K562 (cell line): ENCODE data around the gene IRGQ. TPM values are rescaled to one million over a fixed set of nuclear protein-coding genes. Genes with fewer than 3 reads are reported as not detected.

ENCODE experiments used
- DDX20 ChIP-seq: fragments of 450-650 bp; IDR thresholded peaks from 2 replicates; pipeline ENCODE4 v1.6.1; 2016; ENCODE audit warnings: missing genetic modification characterization, low read depth, mild to moderate bottlenecking, missing compliant biosample characterization, moderate library complexity
- EP300 ChIP-seq: IDR thresholded peaks from 2 replicates; pipeline ENCODE4 v1.6.1; 2012; ENCODE audit warnings: low read length, improper control_type of control experiment
- ESRRA ChIP-seq: fragments of 450-650 bp; IDR thresholded peaks from 2 replicates; pipeline ENCODE4 v1.6.1; 2014; ENCODE audit warnings: low read depth, mild to moderate bottlenecking, moderate library complexity, borderline replicate concordance
- EZH2 ChIP-seq: IDR thresholded peaks from 2 replicates; pipeline ENCODE4 v1.6.1; 2012; ENCODE audit warnings: low read depth, mild to moderate bottlenecking, inconsistent platforms, low read length, borderline replicate concordance
- FOSL1 ChIP-seq: fragments of 200-800 bp; sonication (Bioruptor generic); conservative IDR thresholded peaks from 2 replicates; pipeline ENCODE4 v1.6.1; 2016; ENCODE audit warnings: missing genetic modification characterization, missing compliant biosample characterization
- NBN ChIP-seq: fragments of 450-650 bp; IDR thresholded peaks from 2 replicates; pipeline ENCODE4 v1.6.1; 2016; ENCODE audit warnings: low read depth, mild to moderate bottlenecking
- RAD21 ChIP-seq, 2 experiments: fragments of 250-450 bp in 1 of 2; fragments of 450-650 bp in 1 of 2; sonication (Bioruptor Pico) in 1 of 2; formaldehyde crosslinking in 1 of 2; IDR thresholded peaks in 1 of 2; conservative IDR thresholded peaks in 1 of 2; 2 replicates each; pipeline versions ENCODE4 v1.4.0 to v1.8.0; 2020 to 2022; ENCODE audit warnings: mild to moderate bottlenecking in 2 of 2, moderate library complexity in 1 of 2
- SAFB ChIP-seq: fragments of 200-400 bp; formaldehyde crosslinking; IDR thresholded peaks from 2 replicates; pipeline ENCODE4 v1.6.1; 2017; ENCODE audit warnings: low read depth, low read length, borderline replicate concordance
- SIX5 ChIP-seq, 2 experiments: IDR thresholded peaks; 2 replicates each; pipeline ENCODE4 v1.6.1; 2011; ENCODE audit warnings: low read length in 2 of 2, borderline replicate concordance in 1 of 2, low read depth in 1 of 2, mild to moderate bottlenecking in 1 of 2, moderate library complexity in 1 of 2; ENCODE audit not compliant: insufficient read depth in 1 of 2
- ZNF143 ChIP-seq: sonication (generic); formaldehyde crosslinking; IDR thresholded peaks from 2 replicates; pipeline ENCODE4 v1.9.0; 2022; ENCODE audit warnings: mild to moderate bottlenecking, missing genetic modification reagents
- ZNF431 ChIP-seq: sonication (generic); formaldehyde crosslinking; IDR thresholded peaks from 2 replicates; pipeline ENCODE4 v1.8.0; 2022; ENCODE audit warnings: mild to moderate bottlenecking, missing genetic modification reagents
- ZNF436 ChIP-seq: fragments of 250-450, 450-650 bp; sonication (Bioruptor Pico); formaldehyde crosslinking; IDR thresholded peaks from 2 replicates; pipeline ENCODE4 v1.7.0; 2020; ENCODE audit warnings: mild to moderate bottlenecking
- polyA plus RNA-seq, 8 experiments: library from polyadenylated mRNA; depleted of rRNA in 4 of 8; stranded (reverse) in 5 of 8; unstranded in 3 of 8; fragments of >200 nt; fragmentation: Nextera tagmentation in 2 of 8; fragmentation: Illumina TruSeq in 1 of 8; extraction: Ambion mirVana in 2 of 8; extraction: Trizol in 1 of 8; gene quantifications; 2 replicates each; pipeline versions ENCODE4 v1.2.1 to v1.2.3, GENCODE V29; 2011 to 2014; ENCODE audit warnings: inconsistent platforms in 1 of 8, missing spikeins in 1 of 8
- total RNA-seq, 7 experiments: library from RNA; depleted of rRNA in 6 of 7; stranded (reverse); fragments of >200 nt in 6 of 7; fragmentation: Illumina TruSeq in 2 of 7; extraction: Trizol in 2 of 7; gene quantifications; 2 replicates each; pipeline versions ENCODE4 v1.2.1 to v1.2.3, GENCODE V29; 2011 to 2021; ENCODE audit warnings: low replicate concordance in 1 of 7
- TF ChIP-seq, protein P1 (sequence below): fragments of 250-450 bp; sonication (Bioruptor Pico); IDR thresholded peaks from 2 replicates; pipeline ENCODE4 v1.5.1; 2021; ENCODE audit warnings: mild to moderate bottlenecking
- TF ChIP-seq, protein P2 (sequence below): sonication (generic); formaldehyde crosslinking; IDR thresholded peaks from 2 replicates; pipeline ENCODE4 v1.5.0; 2020; ENCODE audit warnings: missing genetic modification reagents
- TF ChIP-seq, protein P3 (sequence below): fragments of 250-450 bp; sonication (Bioruptor Pico); IDR thresholded peaks from 2 replicates; pipeline ENCODE4 v1.8.0; 2021; ENCODE audit warnings: mild to moderate bottlenecking, moderate library complexity
- TF ChIP-seq, protein P4 (sequence below), 2 experiments: fragments of 450-650 bp; IDR thresholded peaks; 2 replicates each; pipeline ENCODE4 v1.6.1; 2016
- TF ChIP-seq, protein P5 (sequence below): fragments of 450-650 bp; IDR thresholded peaks from 2 replicates; pipeline ENCODE4 v1.6.1; 2017; ENCODE audit warnings: antibody characterized with exemption, mild to moderate bottlenecking

The IRGQ gene
- total and polyA plus RNA-seq, 9 of the 15 experiments (the other 6 are each of a cell fraction or from before 2014, with no cell fraction given): 3.5 to 19.2 (median 7.9) TPM

DNA sequence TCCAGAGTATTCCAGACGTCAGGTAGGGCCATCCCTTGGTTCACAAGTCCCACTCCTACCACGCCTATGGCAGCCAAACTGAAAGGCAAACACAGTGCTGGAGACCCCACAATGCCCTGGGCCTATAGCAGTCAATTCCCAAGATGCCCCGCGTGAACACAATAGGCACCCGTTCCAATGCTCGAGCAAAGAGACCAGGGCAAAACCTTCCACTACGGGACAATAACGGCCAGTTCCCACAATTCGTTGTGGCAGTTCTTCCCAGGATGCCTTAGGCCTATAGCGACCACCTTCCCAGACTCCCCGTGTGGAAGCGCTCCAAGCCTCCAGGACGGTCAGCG lies 23.0 kb upstream of the IRGQ start (continued):
- TF ChIP-seq EP300 (no peak), SIX5 (IDR thresholded peaks at IDR 0.05; ENCODE audit: borderline replicate concordance in 1 of 2, insufficient read depth in 1 of 2, low read depth in 1 of 2, low read length in 2 of 2) (no peak), NBN (peak; percentile 59; the same call in 1 of the 2 replicates), SAFB (no peak), FOSL1 (tag) (no peak; the same call in 1 of the 2 replicates), EZH2 (no peak), RAD21 (CRISPR knock-in tag; conservative IDR thresholded peaks at IDR 0.05 in 1 of 2, IDR thresholded peaks at IDR 0.05 in 1 of 2) (no peak), ZNF143 (no peak), ESRRA (no peak), ZNF436 (CRISPR knock-in tag) (no peak), ZNF431 (CRISPR knock-in tag) (no peak), DDX20 (tag) (no peak)
- TF ChIP-seq, protein P1, sequence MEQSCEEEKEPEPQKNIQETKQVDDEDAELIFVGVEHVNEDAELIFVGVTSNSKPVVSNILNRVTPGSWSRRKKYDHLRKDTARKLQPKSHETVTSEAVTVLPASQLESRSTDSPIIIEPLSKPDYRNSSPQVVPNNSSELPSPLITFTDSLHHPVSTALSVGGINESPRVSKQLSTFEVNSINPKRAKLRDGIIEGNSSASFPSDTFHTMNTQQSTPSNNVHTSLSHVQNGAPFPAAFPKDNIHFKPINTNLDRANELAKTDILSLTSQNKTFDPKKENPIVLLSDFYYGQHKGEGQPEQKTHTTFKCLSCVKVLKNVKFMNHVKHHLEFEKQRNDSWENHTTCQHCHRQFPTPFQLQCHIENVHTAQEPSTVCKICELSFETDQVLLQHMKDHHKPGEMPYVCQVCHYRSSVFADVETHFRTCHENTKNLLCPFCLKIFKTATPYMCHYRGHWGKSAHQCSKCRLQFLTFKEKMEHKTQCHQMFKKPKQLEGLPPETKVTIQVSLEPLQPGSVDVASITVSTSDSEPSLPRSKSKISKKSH: no peak
- TF ChIP-seq, protein P2, sequence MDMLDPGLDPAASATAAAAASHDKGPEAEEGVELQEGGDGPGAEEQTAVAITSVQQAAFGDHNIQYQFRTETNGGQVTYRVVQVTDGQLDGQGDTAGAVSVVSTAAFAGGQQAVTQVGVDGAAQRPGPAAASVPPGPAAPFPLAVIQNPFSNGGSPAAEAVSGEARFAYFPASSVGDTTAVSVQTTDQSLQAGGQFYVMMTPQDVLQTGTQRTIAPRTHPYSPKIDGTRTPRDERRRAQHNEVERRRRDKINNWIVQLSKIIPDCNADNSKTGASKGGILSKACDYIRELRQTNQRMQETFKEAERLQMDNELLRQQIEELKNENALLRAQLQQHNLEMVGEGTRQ: no peak
- TF ChIP-seq, protein P3, sequence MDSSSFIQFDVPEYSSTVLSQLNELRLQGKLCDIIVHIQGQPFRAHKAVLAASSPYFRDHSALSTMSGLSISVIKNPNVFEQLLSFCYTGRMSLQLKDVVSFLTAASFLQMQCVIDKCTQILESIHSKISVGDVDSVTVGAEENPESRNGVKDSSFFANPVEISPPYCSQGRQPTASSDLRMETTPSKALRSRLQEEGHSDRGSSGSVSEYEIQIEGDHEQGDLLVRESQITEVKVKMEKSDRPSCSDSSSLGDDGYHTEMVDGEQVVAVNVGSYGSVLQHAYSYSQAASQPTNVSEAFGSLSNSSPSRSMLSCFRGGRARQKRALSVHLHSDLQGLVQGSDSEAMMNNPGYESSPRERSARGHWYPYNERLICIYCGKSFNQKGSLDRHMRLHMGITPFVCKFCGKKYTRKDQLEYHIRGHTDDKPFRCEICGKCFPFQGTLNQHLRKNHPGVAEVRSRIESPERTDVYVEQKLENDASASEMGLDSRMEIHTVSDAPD: no peak
- TF ChIP-seq, protein P4, sequence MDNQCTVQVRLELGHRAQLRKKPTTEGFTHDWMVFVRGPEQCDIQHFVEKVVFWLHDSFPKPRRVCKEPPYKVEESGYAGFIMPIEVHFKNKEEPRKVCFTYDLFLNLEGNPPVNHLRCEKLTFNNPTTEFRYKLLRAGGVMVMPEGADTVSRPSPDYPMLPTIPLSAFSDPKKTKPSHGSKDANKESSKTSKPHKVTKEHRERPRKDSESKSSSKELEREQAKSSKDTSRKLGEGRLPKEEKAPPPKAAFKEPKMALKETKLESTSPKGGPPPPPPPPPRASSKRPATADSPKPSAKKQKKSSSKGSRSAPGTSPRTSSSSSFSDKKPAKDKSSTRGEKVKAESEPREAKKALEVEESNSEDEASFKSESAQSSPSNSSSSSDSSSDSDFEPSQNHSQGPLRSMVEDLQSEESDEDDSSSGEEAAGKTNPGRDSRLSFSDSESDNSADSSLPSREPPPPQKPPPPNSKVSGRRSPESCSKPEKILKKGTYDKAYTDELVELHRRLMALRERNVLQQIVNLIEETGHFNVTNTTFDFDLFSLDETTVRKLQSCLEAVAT (IDR thresholded peaks at IDR 0.05): peak in 1 of 2 experiments; percentile 49; a peak in 1 of 4 replicates
- TF ChIP-seq, protein P5, sequence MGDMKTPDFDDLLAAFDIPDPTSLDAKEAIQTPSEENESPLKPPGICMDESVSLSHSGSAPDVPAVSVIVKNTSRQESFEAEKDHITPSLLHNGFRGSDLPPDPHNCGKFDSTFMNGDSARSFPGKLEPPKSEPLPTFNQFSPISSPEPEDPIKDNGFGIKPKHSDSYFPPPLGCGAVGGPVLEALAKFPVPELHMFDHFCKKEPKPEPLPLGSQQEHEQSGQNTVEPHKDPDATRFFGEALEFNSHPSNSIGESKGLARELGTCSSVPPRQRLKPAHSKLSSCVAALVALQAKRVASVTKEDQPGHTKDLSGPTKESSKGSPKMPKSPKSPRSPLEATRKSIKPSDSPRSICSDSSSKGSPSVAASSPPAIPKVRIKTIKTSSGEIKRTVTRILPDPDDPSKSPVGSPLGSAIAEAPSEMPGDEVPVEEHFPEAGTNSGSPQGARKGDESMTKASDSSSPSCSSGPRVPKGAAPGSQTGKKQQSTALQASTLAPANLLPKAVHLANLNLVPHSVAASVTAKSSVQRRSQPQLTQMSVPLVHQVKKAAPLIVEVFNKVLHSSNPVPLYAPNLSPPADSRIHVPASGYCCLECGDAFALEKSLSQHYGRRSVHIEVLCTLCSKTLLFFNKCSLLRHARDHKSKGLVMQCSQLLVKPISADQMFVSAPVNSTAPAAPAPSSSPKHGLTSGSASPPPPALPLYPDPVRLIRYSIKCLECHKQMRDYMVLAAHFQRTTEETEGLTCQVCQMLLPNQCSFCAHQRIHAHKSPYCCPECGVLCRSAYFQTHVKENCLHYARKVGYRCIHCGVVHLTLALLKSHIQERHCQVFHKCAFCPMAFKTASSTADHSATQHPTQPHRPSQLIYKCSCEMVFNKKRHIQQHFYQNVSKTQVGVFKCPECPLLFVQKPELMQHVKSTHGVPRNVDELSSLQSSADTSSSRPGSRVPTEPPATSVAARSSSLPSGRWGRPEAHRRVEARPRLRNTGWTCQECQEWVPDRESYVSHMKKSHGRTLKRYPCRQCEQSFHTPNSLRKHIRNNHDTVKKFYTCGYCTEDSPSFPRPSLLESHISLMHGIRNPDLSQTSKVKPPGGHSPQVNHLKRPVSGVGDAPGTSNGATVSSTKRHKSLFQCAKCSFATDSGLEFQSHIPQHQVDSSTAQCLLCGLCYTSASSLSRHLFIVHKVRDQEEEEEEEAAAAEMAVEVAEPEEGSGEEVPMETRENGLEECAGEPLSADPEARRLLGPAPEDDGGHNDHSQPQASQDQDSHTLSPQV: peak; percentile 96; the same call in 1 of the 2 replicates
